HuH-7.5 (cell line): Measurements from ENCODE around the gene KPNA2.
"Not testable (repeated sequence)": the region's sequence is repeated elsewhere in the genome, so short reads cannot be mapped to it uniquely, and the experiment has no call there.

Experiments
- DNase-seq: peaks from one replicate; pipeline ENCODE4 v3.0.0; 2011; ENCODE audit warnings: low spot score

KPNA2 gene

GRCh38 chr17:68020409-68020756 lies 15.2 kb upstream of the KPNA2 start:
- peak; percentile 59 for DNase-seq

- not testable (repeated sequence) for DNase-seq
These were observed 14.7 kb upstream of the KPNA2 start for GRCh38 chr17:68020791-68021190.

GRCh38 chr17:68021963-68022362 lies 13.6 kb upstream of the KPNA2 start:
- DNase-seq: no peak

- not testable (repeated sequence) for DNase-seq
These were observed 13.0 kb upstream of the KPNA2 start for GRCh38 chr17:68022547-68022946.

- DNase-seq: peak; percentile 56
These were observed 5.9 kb upstream of the KPNA2 start for GRCh38 chr17:68029512-68030215.

GRCh38 chr17:68033636-68034451 lies 1.7 kb upstream of the KPNA2 start:
- peak; percentile 22 for DNase-seq

- no peak for DNase-seq
These were observed 1.1 kb upstream of the KPNA2 start for GRCh38 chr17:68034452-68034776.

GRCh38 chr17:68035131-68035522 lies 408 bp upstream of the KPNA2 start:
- DNase-seq: peak; percentile 80

- no peak for DNase-seq
These were observed 991 bp downstream of the KPNA2 start for GRCh38 chr17:68036304-68037147.

GRCh38 chr17:68047153-68047846 lies 11.8 kb downstream of the KPNA2 start:
- no peak for DNase-seq

- DNase-seq: not testable (repeated sequence)
These were observed 12.5 kb downstream of the KPNA2 start for GRCh38 chr17:68047890-68048542.

- no peak for DNase-seq
These were observed 13.5 kb downstream of the KPNA2 start for GRCh38 chr17:68048996-68049395.

GRCh38 chr17:68049812-68050437 lies 14.4 kb downstream of the KPNA2 start:
- DNase-seq: not testable (repeated sequence)

- DNase-seq: not testable (repeated sequence)
These were observed 16.1 kb downstream of the KPNA2 start for GRCh38 chr17:68051321-68052312.

GRCh38 chr17:68052810-68053209 lies 17.3 kb downstream of the KPNA2 start:
- DNase-seq: no peak

GRCh38 chr17:68053231-68054013 lies 17.9 kb downstream of the KPNA2 start:
- DNase-seq: no peak

- no peak for DNase-seq
These were observed 18.9 kb downstream of the KPNA2 start for GRCh38 chr17:68054296-68054900.

- DNase-seq: peak; percentile 18
These were observed 22.0 kb downstream of the KPNA2 start for GRCh38 chr17:68057531-68057952.

GRCh38 chr17:68060336-68060735 lies 24.8 kb downstream of the KPNA2 start:
- DNase-seq: no peak
